GM18502 (cell line): ENCODE results near the gene CELSR1.

Source experiments
- ATAC-seq: cut with Tn5 transposase; IDR thresholded peaks from one replicate; pipeline ENCODE4 v1.9.1; 2021; ENCODE audit warnings: mild to moderate bottlenecking; ENCODE audit not compliant: unreplicated experiment, poor library complexity

CELSR1 gene

DNA sequence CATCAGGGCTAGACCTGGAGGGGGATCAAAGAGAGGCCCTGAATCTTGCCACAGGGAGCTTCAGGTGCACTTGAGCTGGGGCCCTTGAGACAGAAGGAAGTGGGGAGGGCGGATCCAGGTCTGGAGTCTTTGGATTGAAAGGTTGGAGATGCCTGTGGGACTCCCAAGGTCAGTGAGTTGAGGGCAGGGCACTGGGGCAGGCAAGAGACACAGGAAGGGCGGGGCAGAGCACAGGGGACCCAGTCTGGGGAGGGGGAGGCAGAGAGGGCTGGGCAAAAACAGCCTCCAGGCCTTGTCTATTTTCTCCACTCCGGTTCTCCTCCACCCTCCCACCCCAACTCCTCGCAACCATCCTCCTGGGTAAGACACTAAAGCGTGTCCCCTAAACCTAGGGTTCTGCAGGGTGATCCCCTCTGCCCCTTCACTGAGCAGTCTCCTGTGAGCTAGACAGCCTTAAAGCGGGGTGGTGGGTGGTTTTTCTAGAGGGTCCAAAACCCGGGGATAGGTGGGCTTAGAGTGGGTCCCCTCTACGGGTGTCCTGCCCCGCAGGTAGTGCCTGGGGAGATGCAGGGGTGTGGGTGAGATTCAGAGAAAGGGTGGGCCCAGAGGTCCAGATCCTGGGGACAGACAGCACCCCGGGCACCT, 38.6 kb upstream of the CELSR1 start:
- ATAC-seq, result no peak

DNA sequence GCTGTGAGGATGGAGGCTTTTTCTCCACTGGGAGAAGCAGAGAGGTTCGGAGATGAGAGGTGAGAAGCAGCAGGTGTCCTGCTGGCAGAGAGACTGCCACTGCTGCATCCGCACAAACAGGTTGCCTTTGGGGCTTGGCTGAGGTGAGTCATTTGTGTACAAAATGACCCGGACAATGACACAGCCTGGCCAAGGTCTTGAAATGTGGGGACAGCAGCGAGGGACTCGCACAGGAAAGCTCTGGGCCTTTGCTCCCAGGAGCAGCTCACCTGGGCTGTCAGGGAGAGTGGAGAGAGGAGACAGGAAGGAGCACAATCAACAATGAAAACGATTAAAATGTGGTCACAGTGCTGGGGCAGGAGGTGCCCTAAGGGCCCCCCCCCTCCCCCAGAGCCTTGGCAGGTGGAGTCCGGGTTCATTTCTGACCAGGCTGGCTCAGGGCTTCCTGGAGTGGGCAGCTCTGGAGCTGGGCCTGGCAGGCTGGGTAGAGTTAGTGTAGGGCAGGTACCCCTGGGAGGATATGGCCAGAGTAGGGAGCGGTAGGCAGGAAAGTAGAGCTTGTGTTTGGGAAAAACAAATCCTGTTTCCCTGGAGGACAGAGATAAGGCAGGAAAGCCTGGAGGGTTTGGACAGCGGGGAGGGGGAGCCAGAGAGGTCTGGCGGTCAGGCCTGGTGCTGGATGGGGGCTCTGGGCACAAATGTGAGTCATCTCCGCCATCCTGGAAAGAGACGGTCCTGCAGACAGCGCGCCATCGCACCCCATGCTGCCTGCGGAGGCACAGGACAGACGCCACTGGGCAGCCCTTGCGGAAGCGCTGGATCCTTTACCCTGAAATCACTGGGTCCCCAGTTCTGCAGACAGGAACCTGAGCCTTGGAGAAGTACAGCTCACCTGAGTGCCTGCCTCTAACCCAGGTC, 37.8 kb upstream of the CELSR1 start:
- no peak for ATAC-seq

DNA sequence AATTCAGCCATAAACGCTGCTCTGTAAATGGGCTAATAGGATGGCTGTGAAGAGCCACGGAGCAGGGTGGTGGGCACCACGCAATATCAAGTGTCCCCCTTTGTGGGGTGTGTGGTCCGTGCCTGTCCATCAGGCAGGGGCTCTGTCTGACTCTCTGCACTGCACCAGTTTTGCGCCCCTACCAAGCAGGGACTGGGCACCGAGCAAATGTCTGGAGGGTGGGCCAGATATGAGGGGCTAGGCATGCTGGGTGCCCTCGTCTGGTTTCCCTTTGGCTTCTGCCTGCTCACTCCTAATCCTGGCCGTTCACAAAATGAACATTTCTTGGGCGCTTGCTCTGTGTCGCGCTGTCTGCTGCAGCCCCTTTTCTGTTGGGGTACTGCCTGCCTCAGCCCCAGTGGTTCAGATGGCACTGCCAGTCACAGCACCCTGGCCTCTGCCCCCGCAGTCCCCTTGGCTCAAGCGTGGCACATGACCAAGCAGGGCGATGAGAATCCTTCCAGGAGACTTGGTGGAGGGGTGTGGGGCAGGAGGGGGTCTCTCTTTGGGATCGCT, 37.1 kb upstream of the CELSR1 start:
- no peak for ATAC-seq

DNA sequence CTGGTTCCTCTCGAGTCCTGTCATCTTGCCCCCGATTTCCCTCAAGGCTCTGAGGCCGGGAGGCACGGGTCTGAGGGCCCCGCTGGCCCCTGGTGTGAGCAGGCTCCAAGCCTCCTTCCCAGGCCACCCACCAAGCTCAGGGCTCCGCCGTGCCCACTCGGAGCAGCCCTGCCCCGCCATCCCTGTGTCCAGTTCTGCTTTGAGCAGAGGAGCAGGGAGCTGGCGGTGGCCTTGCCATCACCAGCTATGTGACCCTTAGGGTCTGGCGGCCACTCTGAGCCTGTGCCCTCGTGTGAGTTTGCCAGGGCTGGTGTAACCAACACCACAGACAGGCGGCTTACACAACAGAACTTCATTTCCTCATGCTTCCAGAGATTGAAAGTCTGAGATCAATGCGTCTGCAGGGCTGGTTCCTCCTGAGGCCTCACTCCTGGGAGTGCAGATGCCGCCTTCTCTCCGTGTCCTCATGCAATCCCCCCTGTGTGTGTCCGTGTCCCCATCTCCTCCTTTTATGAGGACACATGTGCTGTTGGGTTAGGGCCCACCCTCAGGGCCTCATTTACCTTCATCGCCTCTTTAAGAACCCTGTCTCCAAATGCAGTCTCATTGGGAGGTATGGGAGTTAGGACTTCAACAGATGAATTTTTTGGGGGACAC, 36.5 kb upstream of the CELSR1 start:
- ATAC-seq, result no peak

DNA sequence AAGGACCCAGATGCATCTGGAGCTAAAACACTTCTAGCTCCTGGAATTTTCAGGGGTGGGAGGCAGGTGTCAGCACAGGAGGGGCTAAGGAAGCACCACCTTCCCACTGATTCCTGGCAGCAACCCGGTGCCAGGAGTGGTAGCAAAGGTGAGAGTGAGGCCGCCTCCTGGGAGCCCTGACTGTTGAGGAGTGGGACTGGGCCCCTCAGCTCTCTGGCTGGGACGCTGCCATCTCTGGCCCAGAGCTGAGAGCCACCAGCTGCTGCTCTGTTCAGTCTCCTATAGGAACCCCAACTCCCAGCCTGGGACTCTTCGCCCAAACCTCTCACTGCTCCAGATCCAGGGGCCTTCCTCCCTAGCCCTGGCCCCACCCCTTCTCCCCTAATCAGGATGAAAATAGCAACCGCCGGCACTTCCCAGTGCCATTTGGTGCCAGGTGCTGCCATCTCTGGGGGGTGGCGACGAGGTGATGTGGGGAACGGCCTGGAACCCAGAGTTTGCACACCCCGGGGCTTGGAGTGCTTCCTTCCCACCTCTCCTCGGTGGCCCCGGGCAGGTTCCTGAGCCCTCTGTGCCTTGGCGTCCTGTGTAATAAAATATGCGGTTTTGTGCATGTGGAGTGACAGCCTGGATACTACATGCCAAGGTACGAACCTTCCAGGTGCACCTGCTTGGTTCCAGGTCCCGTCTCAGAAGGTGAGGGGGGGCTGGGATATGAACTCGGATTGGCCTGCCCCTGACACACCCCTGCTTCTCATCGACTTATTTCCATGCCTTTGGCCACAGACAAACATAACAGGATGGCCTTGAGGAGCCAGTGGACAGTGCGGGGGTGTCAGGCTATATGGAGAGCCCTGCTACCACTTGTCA, 35.7 kb upstream of the CELSR1 start:
- no peak for ATAC-seq

DNA sequence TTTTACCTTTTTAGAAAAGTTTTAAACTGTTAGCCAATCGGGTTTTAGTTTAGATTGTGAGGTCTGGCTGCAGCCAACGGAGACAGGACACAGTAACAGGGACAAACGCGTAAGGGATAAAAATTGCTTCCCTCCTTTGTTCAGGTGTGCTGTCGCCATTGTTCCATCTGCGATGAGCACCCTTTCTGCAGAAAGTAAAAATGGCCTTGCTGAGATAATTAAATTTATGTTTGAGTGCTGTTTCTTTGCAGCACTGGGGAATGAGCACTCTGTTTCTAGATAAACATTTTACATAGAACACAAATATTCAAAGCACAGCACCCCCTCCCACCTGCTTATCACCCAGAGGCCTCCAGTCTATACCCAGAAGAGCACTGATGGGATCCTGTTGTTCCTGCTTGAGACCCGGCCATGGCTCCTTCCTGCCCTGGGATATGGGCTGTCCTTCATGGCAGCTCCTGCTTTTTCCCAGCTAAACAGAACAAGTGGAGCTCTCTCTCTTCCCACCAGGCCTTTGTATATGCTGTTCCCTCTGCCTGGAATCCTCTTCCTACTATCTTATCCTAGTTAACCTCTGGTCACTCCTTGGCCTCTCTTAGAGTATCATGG, 34.3 kb upstream of the CELSR1 start:
- no peak for ATAC-seq

- no peak for ATAC-seq
These were observed 32.7 kb upstream of the CELSR1 start for GRCh38 chr22:46569848-46570695.

GRCh38 chr22:46569055-46569847, 31.8 kb upstream of the CELSR1 start:
- no peak for ATAC-seq

DNA sequence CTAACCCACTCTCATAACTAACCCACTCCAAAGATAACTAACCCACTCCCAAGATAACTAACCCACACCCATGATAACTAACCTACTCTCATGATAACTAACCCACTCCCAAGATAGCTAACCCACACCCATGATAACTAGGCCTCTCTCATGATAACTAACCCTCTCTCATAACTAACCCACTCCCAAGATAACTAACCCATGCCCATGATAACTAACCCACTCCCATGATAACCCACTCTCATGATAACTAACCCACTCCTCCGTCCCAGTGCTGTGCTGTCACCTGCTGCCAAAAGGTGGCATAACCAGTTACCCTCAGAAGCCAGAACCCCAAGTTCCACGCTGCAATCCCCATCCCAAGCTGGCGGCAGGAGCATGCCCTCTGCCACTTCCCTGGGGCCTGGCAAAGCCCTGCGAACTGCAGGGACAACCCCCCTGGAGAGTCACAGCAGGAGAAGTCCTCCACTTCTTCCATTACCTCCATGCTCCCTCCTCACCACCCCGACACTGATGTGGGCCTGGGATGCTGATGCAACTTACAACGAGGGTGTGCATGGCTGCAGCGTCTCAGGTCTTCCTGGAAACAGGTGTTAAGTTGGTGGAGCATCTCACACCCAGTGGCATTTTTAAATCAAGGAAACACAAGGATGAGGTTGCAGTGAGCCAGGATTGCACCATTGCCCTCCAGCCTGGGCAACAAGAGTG, 30.8 kb upstream of the CELSR1 start:
- ATAC-seq, result no peak

DNA sequence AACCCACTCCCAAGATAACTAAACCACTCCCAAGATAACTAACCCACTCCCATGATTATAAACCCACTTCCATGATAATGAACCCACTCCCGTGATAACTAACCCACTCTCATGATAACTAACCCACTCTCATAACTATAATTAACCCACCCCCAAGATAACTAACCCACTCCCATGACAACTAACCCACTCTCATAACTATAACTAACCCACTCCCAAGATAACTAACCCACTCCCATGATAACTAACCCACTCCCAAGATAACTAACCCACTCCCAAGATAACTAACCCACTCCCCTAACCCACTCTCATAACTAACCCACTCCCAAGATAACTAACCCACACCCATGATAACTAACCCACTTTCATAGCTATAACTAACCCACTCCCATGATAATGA, 30.1 kb upstream of the CELSR1 start:
- ATAC-seq, result no peak

DNA sequence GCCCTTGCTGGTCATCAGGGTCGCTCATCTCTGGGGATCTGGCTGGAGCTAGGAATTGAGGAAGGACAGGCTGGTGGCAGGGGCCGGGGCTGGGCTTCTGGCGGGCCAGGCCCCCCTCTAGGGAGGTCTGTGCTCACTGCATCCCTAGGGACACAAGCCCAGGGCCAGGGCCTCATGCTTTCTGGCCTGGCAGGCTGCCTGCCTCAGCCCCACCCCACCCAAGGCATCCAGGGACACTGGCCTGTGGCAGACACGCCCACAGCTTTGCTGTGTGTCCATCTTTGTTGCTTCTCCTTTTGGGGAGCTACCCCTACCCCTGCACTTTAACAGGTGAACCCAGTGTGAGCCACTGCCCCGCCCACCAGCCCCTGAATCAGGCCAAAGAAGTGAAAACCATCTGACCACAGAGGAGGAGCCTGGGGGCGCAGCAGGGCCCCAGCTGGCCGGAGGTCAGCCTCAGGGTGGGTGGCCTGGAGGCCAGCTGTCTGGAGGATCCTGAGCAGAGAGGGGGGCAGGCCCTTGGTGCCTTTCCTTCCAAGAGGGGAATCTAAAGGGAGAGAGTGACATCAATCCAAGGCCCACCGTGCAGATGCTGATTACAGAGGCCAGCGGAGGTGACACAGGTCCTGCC, 26.8 kb upstream of the CELSR1 start:
- ATAC-seq, result no peak

GRCh38 chr22:46563381-46564083, 26.1 kb upstream of the CELSR1 start:
- no peak for ATAC-seq

GRCh38 chr22:46561435-46561905, 24.1 kb upstream of the CELSR1 start:
- ATAC-seq, result no peak

DNA sequence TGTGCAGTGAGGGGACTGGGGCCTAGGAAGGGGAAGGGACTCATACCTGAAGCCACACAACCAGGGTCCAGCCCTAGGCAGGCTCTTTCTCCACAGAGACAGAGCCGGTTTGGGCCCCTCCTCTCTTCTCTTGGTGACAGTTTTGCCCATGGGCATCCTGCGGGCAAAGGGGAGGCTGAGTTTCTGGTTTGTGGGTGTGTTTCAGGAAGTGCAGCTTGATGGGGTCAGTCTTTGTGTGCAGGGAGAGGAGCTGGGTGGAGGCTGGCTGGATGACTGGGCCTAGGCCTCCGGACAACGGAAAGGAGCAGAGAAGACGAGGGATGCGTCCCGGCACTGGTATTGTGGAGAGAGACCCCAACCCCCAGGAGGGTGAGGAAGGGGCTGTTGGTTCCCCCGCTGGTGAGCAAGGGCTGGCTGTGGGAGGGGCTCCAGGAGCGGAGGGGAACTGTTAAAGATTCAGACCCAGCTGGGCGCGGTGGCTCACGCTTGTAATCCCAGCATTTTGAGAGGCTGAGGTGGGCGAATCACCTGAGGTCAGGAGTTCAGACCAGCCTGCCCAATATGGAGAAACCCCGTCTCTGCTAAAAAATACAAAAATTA, 23.4 kb upstream of the CELSR1 start:
- ATAC-seq, result no peak

GRCh38 chr22:46557736-46558480, 20.5 kb upstream of the CELSR1 start:
- ATAC-seq, result no peak
